Muscle layer of duodenum (tissue), 2 donors: ENCODE measurements around the gene NUTM2F.
"Not testable (repeated sequence)": the region's sequence is repeated elsewhere in the genome, so short reads cannot be mapped to it uniquely, and the experiment has no call there.

Experiments
- H3K27ac ChIP-seq: one replicate; pipeline ENCODE4 v1.7.0; 2013; ENCODE audit warnings: mild to moderate bottlenecking, low read length
- H3K27me3 ChIP-seq: one replicate; pipeline ENCODE4 v1.7.0; 2013; ENCODE audit warnings: low read depth, mild to moderate bottlenecking, control low read depth, low read length
- H3K36me3 ChIP-seq, 2 donors: one replicate each; pipeline ENCODE4 v1.7.0; 2013; ENCODE audit warnings: low read length in 2 of 2, control low read depth in 1 of 2, mild to moderate bottlenecking in 1 of 2; ENCODE audit not compliant: insufficient read depth in 2 of 2, control insufficient read depth in 1 of 2
- H3K4me1 ChIP-seq, 2 donors: one replicate each; pipeline ENCODE4 v1.7.0; 2013; ENCODE audit warnings: low read length in 2 of 2, mild to moderate bottlenecking in 2 of 2, control low read depth in 1 of 2, moderate library complexity in 1 of 2; ENCODE audit not compliant: insufficient read depth in 2 of 2, control insufficient read depth in 1 of 2
- H3K4me3 ChIP-seq, 2 donors: one replicate each; pipeline ENCODE4 v1.7.0; 2013; ENCODE audit warnings: low read length in 2 of 2, low read depth in 1 of 2, mild to moderate bottlenecking in 1 of 2
- H3K9me3 ChIP-seq, 2 donors: one replicate each; pipeline ENCODE4 v1.7.0; 2013; ENCODE audit warnings: low read length in 2 of 2, control low read depth in 1 of 2, mild to moderate bottlenecking in 1 of 2; ENCODE audit not compliant: control insufficient read depth in 1 of 2
- donor health status: healthy.

NUTM2F gene, protein sequence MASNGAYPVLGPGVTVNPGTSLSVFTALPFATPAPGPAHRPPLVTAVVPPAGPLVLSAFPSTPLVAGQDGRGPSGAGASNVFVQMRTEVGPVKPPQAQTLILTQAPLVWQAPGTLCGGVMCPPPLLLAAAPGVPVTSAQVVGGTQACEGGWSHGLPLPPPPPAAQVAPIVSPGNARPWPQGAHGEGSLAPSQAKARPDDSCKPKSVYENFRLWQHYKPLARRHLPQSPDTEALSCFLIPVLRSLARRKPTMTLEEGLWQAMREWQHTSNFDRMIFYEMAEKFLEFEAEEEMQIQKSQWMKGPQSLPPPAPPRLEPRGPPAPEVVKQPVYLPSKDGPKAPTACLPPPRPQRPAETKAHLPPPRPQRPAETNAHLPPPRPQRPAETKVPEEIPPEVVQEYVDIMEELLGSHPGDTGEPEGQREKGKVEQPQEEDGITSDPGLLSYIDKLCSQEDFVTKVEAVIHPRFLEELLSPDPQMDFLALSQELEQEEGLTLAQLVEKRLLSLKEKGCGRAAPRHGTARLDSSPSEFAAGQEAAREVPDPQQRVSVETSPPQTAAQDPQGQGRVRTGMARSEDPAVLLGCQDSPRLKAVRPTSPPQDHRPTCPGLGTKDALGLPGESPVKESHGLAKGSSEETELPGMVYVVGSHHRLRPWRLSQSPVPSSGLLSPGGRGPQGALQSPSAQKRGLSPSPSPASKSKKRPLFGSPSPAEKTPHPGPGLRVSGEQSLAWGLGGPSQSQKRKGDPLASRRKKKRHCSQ

GRCh38 chr9:94328544-94328943, at the start of gene NUTM2F:
NUTM2F (minus strand) TSS chr9:94328644; CDS start chr9:94328623, 21 bp downstream.
- H3K4me3 ChIP-seq, H3K9me3 ChIP-seq, H3K27ac ChIP-seq, H3K27me3 ChIP-seq, H3K4me1 ChIP-seq, H3K36me3 ChIP-seq: not testable (repeated sequence)

DNA sequence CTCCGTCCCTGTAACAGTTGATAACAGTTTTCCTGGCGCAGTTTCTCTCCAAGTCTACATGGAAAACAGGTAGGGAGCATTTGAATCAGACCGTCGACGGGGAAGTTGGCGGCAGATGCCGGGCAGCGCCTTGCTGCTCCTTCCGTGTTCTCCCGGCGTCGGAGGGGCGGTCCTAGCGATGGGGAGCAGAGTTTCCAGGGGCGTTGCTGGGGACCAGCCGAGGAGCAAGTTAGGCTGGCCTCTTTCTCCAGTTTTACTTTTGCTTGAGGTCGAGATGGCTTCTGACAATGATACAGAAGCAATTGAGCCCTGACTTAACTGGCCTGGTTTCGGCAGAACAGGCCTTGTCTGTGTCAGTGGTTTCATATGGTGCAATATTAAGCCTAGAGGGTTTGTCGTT, 46.8 kb upstream of the NUTM2F start:
- not testable (repeated sequence) for H3K9me3 ChIP-seq, H3K4me1 ChIP-seq, H3K27me3 ChIP-seq, H3K27ac ChIP-seq, H3K36me3 ChIP-seq
- peak overlapping the region in 1 of 2 donors; percentile 54 for H3K4me3 ChIP-seq

- not testable (repeated sequence) for H3K9me3 ChIP-seq, H3K27me3 ChIP-seq, H3K27ac ChIP-seq, H3K4me1 ChIP-seq, H3K36me3 ChIP-seq
- peak overlapping the region; percentile 53 to 54 for H3K4me3 ChIP-seq
These were observed 46.0 kb upstream of the NUTM2F start for GRCh38 chr9:94374176-94375056.

DNA sequence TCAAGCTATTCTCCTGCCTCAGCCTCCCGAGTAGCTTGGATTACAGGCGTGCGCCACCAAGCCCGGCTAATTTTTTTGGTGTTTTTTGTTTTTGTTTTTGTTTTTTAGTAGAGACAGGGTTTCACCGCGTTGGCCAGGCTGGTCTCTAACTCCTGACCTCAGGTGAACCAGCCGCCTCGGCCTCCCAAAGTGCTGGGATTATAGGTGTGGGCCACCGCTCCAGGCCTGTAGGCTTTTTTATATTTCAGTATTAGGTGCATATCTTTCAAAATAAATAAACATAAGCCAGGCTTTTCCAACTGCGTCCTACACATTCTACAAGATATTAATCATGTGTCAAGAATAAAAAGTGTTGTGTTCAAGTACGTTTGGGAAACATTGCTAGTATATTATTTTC, 45.3 kb upstream of the NUTM2F start:
- peak overlapping the region; percentile 48 to 53 for H3K4me3 ChIP-seq
- not testable (repeated sequence) for H3K36me3 ChIP-seq, H3K27me3 ChIP-seq, H3K27ac ChIP-seq, H3K4me1 ChIP-seq, H3K9me3 ChIP-seq

- not testable (repeated sequence) for H3K4me1 ChIP-seq, H3K36me3 ChIP-seq, H3K27ac ChIP-seq, H3K9me3 ChIP-seq, H3K4me3 ChIP-seq, H3K27me3 ChIP-seq
These were observed 41.8 kb upstream of the NUTM2F start for GRCh38 chr9:94370266-94370665.

DNA sequence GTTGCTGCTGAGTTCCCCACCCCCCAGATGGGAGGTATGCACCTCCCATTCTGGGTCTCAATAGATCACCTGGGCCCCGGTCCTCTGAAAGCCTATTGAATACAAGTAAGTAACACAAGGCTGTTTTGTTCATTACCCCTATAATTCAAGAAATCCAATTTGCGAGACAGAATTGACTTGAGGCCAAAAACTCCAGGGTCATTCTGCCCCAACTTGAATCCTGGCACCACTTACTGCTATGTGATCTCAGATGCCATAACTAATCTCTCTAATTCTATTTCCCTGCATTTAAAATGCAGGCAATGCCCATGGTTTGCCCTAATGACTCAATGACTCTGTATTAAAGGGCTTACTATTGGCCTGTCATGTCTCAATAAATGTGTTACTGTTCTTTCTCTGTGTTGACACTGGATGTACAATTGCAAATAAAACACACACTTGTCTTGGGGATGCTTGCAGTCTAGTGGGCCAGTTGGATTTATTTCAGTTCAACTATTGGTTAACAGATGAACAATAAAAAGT, 35.7 kb upstream of the NUTM2F start:
- H3K27ac ChIP-seq, H3K36me3 ChIP-seq, H3K4me1 ChIP-seq, H3K4me3 ChIP-seq, H3K27me3 ChIP-seq, H3K9me3 ChIP-seq: not testable (repeated sequence)

DNA sequence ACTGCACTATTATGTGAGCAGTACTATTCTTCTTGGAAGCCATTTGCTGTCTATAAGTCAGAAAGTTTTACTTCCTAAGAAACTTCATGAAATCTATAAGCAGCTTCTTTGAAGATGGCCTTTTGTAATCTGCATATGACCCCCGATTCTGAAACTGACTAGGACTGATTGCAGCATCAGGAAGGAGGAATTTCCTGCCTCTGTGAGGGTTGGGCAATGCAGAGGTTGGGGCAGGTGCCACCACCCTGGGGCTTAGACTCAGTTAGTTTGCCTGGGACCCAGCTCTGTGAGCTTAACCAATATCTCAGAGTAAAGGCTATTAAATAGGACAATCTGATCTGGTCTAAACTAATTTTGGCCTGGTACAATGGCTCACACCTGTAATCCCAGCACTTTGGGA, 28.7 kb upstream of the NUTM2F start:
- not testable (repeated sequence) for H3K27me3 ChIP-seq, H3K27ac ChIP-seq

DNA sequence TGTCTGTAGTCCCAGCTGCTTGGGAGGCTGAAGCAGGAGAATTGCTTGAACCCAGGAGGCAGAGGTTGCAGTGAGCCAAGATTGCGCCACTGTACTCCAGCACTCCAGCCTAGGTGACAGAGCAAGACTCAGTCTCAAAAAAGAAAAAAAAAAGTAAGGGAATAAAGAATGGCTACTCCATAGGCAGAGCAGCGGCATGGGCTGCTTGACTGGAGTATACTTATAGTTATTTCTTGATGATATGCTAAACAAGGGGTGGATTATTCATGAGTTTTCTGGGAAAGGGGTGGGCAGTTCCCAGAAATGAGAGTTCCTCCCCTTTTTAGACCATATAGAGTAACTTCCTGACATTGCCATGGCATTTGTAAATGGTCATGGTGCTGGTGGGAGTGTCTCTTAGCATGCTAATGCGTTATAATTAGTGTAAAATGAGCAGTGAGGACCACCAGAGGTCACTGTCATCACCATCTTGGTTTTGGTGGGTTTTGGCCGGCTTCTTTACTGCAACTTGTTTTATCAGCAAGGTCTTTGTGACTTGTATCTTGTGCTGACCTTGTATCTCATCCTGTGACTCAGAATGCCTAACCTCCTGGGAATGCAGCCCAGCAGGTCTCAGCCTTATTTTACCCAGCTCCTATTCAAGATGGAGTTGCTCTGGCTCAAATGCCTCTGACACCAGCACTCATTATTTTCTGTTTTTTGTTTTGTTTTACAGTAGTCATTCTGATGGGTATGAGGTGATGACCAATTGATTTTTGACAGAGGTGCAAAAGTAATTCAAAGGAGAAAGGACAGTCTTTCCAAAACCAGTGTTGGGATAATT, 23.7 kb upstream of the NUTM2F start:
- not testable (repeated sequence) for H3K27ac ChIP-seq, H3K4me1 ChIP-seq, H3K36me3 ChIP-seq, H3K9me3 ChIP-seq, H3K4me3 ChIP-seq, H3K27me3 ChIP-seq

More for the DNA sequence above, 28.7 kb upstream of the NUTM2F start:
- not testable (repeated sequence) for H3K4me3 ChIP-seq, H3K36me3 ChIP-seq, H3K9me3 ChIP-seq, H3K4me1 ChIP-seq

DNA sequence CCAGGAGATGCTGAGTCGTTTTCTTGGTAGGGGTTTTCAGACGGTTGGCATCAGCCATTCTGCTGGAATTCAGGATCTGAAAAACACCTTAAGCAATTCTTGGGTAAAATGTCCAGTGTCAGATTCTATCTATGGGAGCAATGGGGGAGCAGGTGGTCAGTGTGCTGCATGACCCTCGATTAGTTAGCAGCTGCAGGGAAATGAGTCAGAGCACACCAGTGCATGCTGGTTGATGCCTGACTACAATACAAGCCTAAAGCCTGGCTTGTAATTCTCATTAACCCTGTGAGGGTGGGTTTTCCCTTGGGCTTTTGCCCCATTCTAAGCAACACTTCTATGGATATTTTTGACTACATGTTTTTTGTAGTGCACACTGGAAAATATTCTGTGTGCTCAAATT, 20.3 kb upstream of the NUTM2F start:
- H3K9me3 ChIP-seq, H3K4me3 ChIP-seq, H3K27me3 ChIP-seq, H3K36me3 ChIP-seq, H3K4me1 ChIP-seq, H3K27ac ChIP-seq: not testable (repeated sequence)

DNA sequence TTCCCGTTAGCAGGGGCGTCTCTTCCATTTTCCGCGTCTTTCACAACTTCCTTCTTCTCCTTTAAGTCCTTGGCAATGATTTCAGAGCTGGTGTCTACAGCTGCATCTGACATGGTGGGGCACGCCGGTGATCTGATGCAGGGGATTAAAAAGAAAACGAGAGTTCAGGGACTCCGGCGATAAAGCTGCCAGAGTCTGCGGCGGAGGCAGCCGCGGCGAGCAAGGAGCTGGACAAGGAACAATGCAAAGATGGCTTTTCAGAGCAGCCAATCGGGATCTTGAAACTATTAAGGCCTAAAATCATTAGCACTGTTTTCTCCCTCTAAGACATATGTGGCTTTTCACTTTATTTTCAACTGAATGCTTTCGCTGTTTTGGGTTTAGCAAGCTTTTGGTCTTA, 19.0 kb upstream of the NUTM2F start:
- not testable (repeated sequence) for H3K9me3 ChIP-seq, H3K36me3 ChIP-seq, H3K27ac ChIP-seq, H3K4me1 ChIP-seq, H3K4me3 ChIP-seq, H3K27me3 ChIP-seq
